Lower leg skin (tissue), 4 donors: ENCODE measurements around the gene DCAF12. TPM values are rescaled to one million over a fixed set of nuclear protein-coding genes. Genes with fewer than 3 reads are reported as not detected.

Experiments used
- DNase-seq, 2 donors: peaks; one replicate each; pipeline ENCODE4 v3.0.0-alpha.2; 2019; ENCODE audit warnings: low spot score in 2 of 2
- H3K4me3 ChIP-seq: fragments of 200-600 bp; sonication (generic); 2 replicates; pipeline ENCODE4 v1.5.1; 2017; ENCODE audit warnings: mild to moderate bottlenecking, low read depth; ENCODE audit not compliant: poor library complexity, severe bottlenecking
- POLR2A ChIP-seq, 2 donors: fragments of 450-650 bp; IDR thresholded peaks; one replicate each; pipeline ENCODE4 v1.6.1; 2016 to 2017; ENCODE audit warnings: antibody characterized with exemption in 2 of 2, mild to moderate bottlenecking in 1 of 2, moderate library complexity in 1 of 2
- WGBS, 2 donors: methylation state at CpG; one replicate each; pipeline ENCODE4 v1.1.5; 2018; 5-methylcytosine and 5-hydroxymethylcytosine counted together
- intact Hi-C: fragments of 100-400 bp; cut with DNase I; formaldehyde crosslinking; loops from one replicate; pipeline ENCODE4 v1.15.0; 2023; ENCODE audit warnings: low total_unique reads
- total RNA-seq, 4 donors: library from RNA; depleted of rRNA; stranded (reverse); fragments of >200 nt; gene quantifications; one replicate each; pipeline ENCODE4 v1.1.0, GENCODE V29; 2016
- TF ChIP-seq, protein P1 (sequence below), 3 donors: fragments of 450-650 bp; IDR thresholded peaks; one replicate each; pipeline ENCODE4 v1.5.1; 2016; ENCODE audit warnings: antibody characterized with exemption in 3 of 3, mild to moderate bottlenecking in 3 of 3, moderate library complexity in 2 of 3

DCAF12 gene
- total RNA-seq, result 10 to 100 TPM; 21.9 to 30.7 (median 26.8) TPM

DNA sequence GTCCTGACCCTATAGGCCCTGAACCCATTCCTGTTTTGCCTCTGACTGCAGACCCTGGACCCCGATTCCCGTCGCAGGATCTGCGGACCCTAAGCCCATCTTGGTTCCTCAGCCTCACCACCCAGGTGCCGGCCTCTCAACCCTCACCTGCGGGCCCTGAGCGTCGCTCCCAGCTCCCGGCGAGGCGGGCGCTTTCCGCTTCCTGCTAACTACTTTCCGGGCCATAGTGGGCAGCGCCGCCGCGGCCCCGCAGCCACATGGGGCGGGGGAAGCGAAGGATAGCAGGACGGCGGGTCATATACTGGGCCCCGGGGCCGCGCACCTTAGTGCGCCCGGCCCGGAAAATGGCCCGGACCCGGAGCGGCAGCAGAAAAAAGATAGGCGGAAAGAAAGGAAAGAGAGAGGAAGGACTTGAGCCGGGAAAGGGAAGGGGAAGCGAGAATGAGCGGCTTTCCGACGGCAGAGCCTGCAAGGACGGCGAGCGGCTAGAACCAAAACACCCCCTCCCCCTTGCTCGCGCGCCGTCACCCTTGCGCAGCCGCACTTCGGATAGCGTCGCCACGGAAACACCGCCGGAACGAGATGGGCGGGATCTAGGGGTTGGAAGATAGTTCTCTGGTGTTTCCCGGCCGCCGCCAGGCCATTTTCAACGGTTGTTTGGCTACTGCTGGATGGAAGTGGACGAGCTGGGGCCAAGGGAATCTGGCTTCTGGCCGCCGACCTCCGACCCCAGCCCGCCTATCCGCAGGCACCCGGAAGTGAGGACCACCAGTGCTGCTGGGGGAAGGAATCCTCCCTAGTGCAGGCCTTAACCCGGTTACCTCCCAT lies at the start of gene DCAF12:
DCAF12 (minus strand) TSS at position 492 of the 828 bp plus-strand sequence; CDS start at position 225, 267 bp downstream.
- WGBS, 2 donors, result 0% methylated on average over 57 to 67 of the region's 67 CpGs
- DNase-seq, result peak; percentile 89 to 98
- peak within 1 kb of the TSS; percentile 61 for H3K4me3 ChIP-seq
- TF ChIP-seq POLR2A (IDR thresholded peaks at IDR 0.05), result no peak
- TF ChIP-seq, protein P1, sequence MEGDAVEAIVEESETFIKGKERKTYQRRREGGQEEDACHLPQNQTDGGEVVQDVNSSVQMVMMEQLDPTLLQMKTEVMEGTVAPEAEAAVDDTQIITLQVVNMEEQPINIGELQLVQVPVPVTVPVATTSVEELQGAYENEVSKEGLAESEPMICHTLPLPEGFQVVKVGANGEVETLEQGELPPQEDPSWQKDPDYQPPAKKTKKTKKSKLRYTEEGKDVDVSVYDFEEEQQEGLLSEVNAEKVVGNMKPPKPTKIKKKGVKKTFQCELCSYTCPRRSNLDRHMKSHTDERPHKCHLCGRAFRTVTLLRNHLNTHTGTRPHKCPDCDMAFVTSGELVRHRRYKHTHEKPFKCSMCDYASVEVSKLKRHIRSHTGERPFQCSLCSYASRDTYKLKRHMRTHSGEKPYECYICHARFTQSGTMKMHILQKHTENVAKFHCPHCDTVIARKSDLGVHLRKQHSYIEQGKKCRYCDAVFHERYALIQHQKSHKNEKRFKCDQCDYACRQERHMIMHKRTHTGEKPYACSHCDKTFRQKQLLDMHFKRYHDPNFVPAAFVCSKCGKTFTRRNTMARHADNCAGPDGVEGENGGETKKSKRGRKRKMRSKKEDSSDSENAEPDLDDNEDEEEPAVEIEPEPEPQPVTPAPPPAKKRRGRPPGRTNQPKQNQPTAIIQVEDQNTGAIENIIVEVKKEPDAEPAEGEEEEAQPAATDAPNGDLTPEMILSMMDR (IDR thresholded peaks at IDR 0.05), result no peak
- intact Hi-C loops, result loop anchor here (10.0 kb wide), 1 partner anchor 248 kb away; the partner anchor contains the start of gene MYORG

DNA sequence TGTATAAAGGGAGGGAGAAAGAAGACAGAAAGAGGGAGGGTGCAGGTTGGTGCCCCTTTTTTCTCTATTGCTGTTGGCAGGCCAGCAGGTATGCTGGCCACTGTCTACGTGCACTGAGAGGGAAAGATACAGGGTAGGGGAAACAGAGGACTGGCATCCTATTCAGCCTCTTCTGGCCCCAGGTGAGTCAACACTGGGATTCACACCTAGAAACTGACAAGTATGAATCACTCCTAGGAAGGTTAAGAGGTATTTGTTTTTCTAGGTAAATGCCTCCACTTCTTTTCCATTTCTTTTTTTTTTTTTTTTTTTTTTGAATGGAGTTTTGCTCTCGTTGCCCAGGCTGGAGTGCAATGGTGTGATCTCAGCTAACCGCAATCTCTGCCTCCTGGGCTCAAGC lies 49.6 kb upstream of the DCAF12 start:
- WGBS, 2 donors, result 65 to 72% methylated on average over 3 of the region's 3 CpGs
- H3K4me3 ChIP-seq, result no peak overlapping the region
- peak in 1 of 2 donors; percentile 26 for DNase-seq
- intact Hi-C loops, result no loop called here
- TF ChIP-seq POLR2A (IDR thresholded peaks at IDR 0.05), result no peak
- TF ChIP-seq, protein P1 (IDR thresholded peaks at IDR 0.05), result no peak

DNA sequence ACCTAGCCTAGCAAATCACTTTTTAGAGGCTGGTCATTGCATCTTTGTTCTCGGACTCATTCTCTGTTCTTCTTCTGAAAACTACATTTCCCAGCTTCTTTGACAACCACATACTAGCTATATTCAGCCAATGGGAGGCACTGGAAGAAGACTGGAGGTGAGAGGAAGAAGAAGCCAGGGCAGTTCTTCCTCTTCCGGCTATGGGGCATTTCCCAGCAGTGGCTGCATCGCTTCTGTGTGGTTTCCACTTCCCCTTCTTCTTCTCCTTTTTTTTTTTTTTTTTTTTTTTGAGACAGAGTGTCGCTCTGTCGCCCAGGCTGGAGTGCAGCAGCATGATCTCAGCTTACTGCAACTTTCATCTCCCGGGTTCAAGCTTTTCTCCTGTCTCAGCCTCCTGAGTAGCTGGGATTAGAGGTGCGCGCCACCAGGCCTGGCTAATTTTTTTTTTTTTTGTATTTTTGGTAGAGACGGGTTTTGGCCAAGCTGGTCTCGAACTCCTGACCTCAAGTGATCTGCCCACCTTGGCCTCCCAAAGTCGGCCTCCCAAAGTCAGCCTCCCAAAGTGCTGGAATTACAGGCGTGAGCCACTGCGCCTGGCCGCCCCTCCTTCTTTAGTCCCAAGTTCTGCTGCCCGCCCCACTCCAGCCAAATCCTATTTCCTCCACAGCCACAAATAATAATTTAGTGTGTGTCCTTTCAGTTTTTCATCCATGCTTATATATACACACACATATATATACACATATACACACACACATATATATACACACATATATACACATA lies 45.4 kb upstream of the DCAF12 start:
- H3K4me3 ChIP-seq, result no peak overlapping the region
- no peak for TF ChIP-seq POLR2A (IDR thresholded peaks at IDR 0.05)
- intact Hi-C loops, result no loop called here
- peak in 1 of 2 donors; percentile 82 for DNase-seq
- 89% methylated on average over 15 of the region's 15 CpGs for WGBS, 2 donors

DNA sequence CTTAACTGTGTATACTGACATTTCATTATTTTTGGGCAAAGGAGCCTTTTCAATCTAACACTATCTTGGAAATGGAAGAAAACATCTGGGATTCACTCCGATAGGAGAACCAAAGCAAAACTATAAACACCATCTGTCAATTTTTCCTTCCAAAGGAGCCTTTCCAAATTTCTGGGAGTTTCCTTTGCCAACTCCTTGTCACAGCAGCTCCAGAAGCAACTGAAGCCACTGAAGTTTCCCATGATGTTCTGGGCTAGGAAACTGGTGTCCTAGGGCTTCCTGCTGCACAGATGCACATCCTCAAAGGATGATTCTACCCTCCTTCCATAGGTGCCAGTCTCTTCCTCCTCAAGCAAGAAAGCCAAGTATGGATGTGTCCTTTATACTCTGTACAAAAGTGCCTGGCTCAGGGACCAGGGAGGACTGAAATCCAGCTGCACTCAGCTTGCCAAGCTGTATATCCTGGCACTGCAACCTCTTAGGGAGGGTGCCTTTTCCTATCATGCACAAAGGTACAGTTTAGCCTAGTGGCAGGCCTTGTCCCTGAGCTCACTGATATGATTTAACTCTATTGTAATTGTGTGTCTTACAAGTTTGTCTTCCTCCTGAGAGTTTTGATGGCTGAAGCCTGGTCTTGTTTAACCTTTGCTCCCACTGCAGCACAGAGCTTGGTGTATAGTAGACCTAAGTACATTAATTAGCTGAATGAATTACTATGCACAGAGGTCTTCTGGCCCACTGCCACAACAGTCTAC lies 43.9 kb upstream of the DCAF12 start:
- 28 to 29% methylated on average over 1 of the region's 1 CpG for WGBS, 2 donors
- no peak for TF ChIP-seq POLR2A (IDR thresholded peaks at IDR 0.05)
- TF ChIP-seq, protein P1 (IDR thresholded peaks at IDR 0.05), result no peak
- no peak overlapping the region for H3K4me3 ChIP-seq
- intact Hi-C loops, result no loop called here
- peak in 1 of 2 donors; percentile 60 for DNase-seq

DNA sequence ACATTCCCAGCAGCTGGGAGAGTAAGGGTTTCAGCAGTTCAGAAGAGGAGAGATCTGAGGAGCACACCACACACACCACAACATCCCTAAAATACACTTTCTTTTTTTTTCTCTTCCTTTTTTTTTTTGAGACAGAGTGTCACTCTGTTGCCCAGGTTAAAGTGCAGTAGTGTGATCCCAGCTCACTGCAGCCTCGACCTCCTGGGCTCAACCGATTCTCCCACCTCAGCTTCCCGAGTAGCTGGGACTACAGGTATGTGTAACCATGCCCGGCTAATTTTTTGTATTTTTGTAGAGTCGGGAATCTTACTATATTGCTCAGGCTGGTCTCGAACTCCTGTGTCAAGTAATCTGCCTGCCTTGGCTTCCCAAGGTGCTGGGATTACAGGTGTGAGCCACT lies 42.6 kb upstream of the DCAF12 start:
- WGBS, 2 donors, result 94 to 96% methylated on average over 6 of the region's 6 CpGs
- H3K4me3 ChIP-seq, result no peak overlapping the region
- intact Hi-C loops, result no loop called here
- TF ChIP-seq POLR2A (IDR thresholded peaks at IDR 0.05), result no peak
- TF ChIP-seq, protein P1 (IDR thresholded peaks at IDR 0.05), result no peak
- DNase-seq, result no peak
